Nephron progenitor cell (in vitro differentiated cells): Measurements from ENCODE around the gene ARL4D.
A peak's percentile ranks its signal among the peaks of the same experiment; 100 is the strongest.
"Not testable (repeated sequence)": the region's sequence is repeated elsewhere in the genome, so short reads cannot be mapped to it uniquely, and the experiment has no call there.

ENCODE experiments used
- DNase-seq: peaks from one replicate; pipeline ENCODE4 v3.0.0; 2021
- H3K27ac Mint-ChIP-seq: 2 replicates; pipeline ENCODE4 v1.8.0; 2021; ENCODE audit warnings: mild to moderate bottlenecking, moderate library complexity, mixed read lengths
- H3K27me3 Mint-ChIP-seq: 2 replicates; pipeline ENCODE4 v1.8.0; 2021; ENCODE audit warnings: mild to moderate bottlenecking, low read depth, mixed read lengths; ENCODE audit not compliant: poor library complexity
- H3K36me3 Mint-ChIP-seq: 2 replicates; pipeline ENCODE4 v1.8.0; 2021; ENCODE audit warnings: low read depth, mixed read lengths
- H3K4me1 Mint-ChIP-seq: 2 replicates; pipeline ENCODE4 v1.8.0; 2021; ENCODE audit warnings: mixed read lengths
- H3K4me3 Mint-ChIP-seq: 2 replicates; pipeline ENCODE4 v1.8.0; 2021; ENCODE audit warnings: mild to moderate bottlenecking, moderate library complexity, mixed read lengths
- H3K9me3 Mint-ChIP-seq: 2 replicates; pipeline ENCODE4 v1.8.0; 2021; ENCODE audit warnings: mild to moderate bottlenecking, moderate library complexity, mixed read lengths
- CTCF ChIP-seq: fragments of 200-600 bp; sonication (generic); IDR thresholded peaks from 2 replicates; pipeline ENCODE4 v1.5.0; 2021; ENCODE audit warnings: antibody characterized with exemption

The ARL4D gene

GRCh38 chr17:43360739-43361505 lies 37.9 kb upstream of the ARL4D start:
- peak; percentile 70 for DNase-seq
- peaks cover 36% of the 10 kb centered on the region for H3K4me1 Mint-ChIP-seq

GRCh38 chr17:43363181-43363925 lies 35.4 kb upstream of the ARL4D start:
- Mint-ChIP-seq H3K27ac (peak overlapping the region; percentile 22), H3K27me3 (peaks cover 9% of the 10 kb centered on the region), H3K4me3 (peak overlapping the region; percentile 46), H3K4me1 (peaks cover 47% of the 10 kb centered on the region), H3K9me3 (peaks cover 67% of the 10 kb centered on the region), H3K36me3 (peaks cover 62% of the 10 kb centered on the region)
- no peak for TF ChIP-seq CTCF
- DNase-seq = no peak

More at GRCh38 chr17:43360739-43361505, 37.9 kb upstream of the ARL4D start:
- H3K4me3 Mint-ChIP-seq = peak overlapping the region; percentile 80
- H3K27me3 Mint-ChIP-seq = peaks cover 13% of the 10 kb centered on the region
- peaks cover 77% of the 10 kb centered on the region for H3K36me3 Mint-ChIP-seq
- H3K9me3 Mint-ChIP-seq = peaks cover 80% of the 10 kb centered on the region
- TF ChIP-seq CTCF = no peak
- H3K27ac Mint-ChIP-seq = peak overlapping the region; percentile 100

GRCh38 chr17:43363926-43364285 lies 34.9 kb upstream of the ARL4D start:
- H3K4me3 Mint-ChIP-seq = no peak overlapping the region
- no peak overlapping the region for H3K27ac Mint-ChIP-seq
- TF ChIP-seq CTCF = no peak
- no peak for DNase-seq
- peaks cover 50% of the 10 kb centered on the region for H3K4me1 Mint-ChIP-seq
- H3K27me3 Mint-ChIP-seq = peaks cover 7% of the 10 kb centered on the region
- peaks cover 61% of the 10 kb centered on the region for H3K9me3 Mint-ChIP-seq
- H3K36me3 Mint-ChIP-seq = peaks cover 56% of the 10 kb centered on the region

GRCh38 chr17:43365356-43365755 lies 33.4 kb upstream of the ARL4D start:
- peaks cover 54% of the 10 kb centered on the region for H3K4me1 Mint-ChIP-seq
- DNase-seq = no peak
- peaks cover 42% of the 10 kb centered on the region for H3K36me3 Mint-ChIP-seq
- H3K27me3 Mint-ChIP-seq = peaks cover 3% of the 10 kb centered on the region
- peak; percentile 18 for TF ChIP-seq CTCF
- peaks cover 48% of the 10 kb centered on the region for H3K9me3 Mint-ChIP-seq
- H3K27ac Mint-ChIP-seq = no peak overlapping the region
- peak overlapping the region; percentile 7 for H3K4me3 Mint-ChIP-seq

- Mint-ChIP-seq H3K4me1 (peaks cover 57% of the 10 kb centered on the region), H3K36me3 (peaks cover 38% of the 10 kb centered on the region), H3K9me3 (peaks cover 43% of the 10 kb centered on the region), H3K4me3 (peak overlapping the region; percentile 7)
- DNase-seq, H3K27ac Mint-ChIP-seq, H3K27me3 Mint-ChIP-seq: not testable (repeated sequence)
Measured at GRCh38 chr17:43365921-43366320, 32.9 kb upstream of the ARL4D start.

- peak; percentile 46 for DNase-seq
- Mint-ChIP-seq H3K9me3 (peaks cover 36% of the 10 kb centered on the region), H3K4me3 (peak overlapping the region; percentile 76), H3K27ac (peak overlapping the region; percentile 100), H3K27me3 (peaks cover 7% of the 10 kb centered on the region), H3K4me1 (peaks cover 69% of the 10 kb centered on the region), H3K36me3 (peaks cover 32% of the 10 kb centered on the region)
- no peak for TF ChIP-seq CTCF
Measured at GRCh38 chr17:43366891-43367736, 31.7 kb upstream of the ARL4D start.
